ENCODE data around the gene APRT.

Gene APRT

GRCh38 chr16:88805340-88805715 lies 6.4 kb downstream of the APRT start:
- ChIA-PET POLR2A (no interaction called here), CTCF (interaction anchor here (1.0 to 1.5 kb wide), 3 partner anchors 11 to 60 kb away, joined by 3 read pairs; no protein-coding TSS in a partner anchor)
- no peak for TF ChIP-seq CTCF (IDR thresholded peaks at IDR 0.05; ENCODE audit: control extremely low read depth, extremely low read depth, low read depth, missing control alignments)
- no peak for DNase-seq (ENCODE audit: extremely low spot score)

DNA sequence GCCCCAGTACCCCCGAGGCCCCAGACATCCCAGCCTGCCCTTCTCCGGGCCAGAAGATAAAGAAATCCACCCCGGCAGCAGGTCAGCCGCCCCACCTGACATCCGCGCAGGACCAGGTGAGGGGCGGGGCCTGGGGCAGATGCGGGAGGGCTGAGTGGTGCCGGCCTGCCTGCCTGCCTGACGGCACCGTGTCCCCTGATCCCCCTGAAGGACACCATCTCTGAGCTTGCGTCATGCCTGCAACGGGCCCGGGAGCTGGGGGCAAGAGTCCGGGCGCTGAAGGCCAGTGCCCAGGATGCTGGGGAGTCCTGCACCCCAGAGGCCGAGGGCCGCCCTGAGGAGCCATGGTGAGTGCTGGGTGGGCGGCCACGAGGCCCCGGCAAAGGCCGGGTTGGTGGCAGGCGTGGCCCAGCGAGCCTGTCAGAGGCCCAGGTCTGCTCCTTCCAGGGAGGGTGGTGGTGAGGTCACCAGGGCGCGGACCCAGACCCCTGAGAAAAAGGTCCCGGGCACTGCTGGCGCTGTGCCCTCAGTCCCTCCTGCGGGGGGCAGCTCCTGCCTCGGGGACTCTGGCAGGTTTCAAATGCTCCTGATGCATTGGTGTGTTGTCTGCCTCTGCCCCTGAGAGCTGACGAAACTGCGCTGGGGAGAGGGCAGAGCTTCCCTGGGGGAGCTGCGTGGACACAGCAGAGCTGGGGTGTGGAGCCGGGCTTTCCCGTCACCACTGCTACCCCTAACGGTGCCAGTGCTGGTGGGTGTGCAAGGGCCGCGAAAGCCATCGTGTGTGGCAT lies 7.0 kb downstream of the APRT start:
- TF ChIP-seq CTCF (IDR thresholded peaks at IDR 0.05; ENCODE audit: control extremely low read depth, extremely low read depth, low read depth, missing control alignments): no peak
- peak; percentile 41 for DNase-seq (ENCODE audit: extremely low spot score)
- ChIA-PET POLR2A (no interaction called here), CTCF (interaction anchor here (1.0 to 1.5 kb wide), 3 partner anchors 12 to 59 kb away, joined by 3 read pairs; no protein-coding TSS in a partner anchor)

DNA sequence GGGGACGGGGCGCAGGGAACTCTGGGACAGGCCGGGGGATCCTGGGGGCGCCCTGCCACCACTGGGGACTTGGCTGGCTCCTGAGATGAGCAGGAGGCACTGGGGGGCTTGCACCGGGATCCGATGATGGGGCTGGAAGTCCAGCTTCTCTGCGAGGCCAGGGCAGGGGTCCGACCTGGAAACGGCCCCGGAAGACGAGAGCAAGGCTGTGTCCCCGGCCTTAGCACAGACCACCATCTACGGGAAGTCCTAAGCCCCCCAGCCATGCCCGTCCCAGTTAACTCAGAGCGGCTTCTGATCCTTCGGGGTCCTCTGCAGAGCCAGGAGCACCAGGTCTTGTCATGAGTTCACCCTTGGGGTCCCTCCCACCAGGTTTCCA lies 7.6 kb downstream of the APRT start:
- CTCF ChIA-PET: interaction anchor here (1.5 kb wide), 1 partner anchor 11 kb away, joined by 3 read pairs; no protein-coding TSS in a partner anchor
- no peak for DNase-seq (ENCODE audit: extremely low spot score)
- POLR2A ChIA-PET: no interaction called here
- TF ChIP-seq CTCF (IDR thresholded peaks at IDR 0.05; ENCODE audit: control extremely low read depth, extremely low read depth, low read depth, missing control alignments): no peak

- POLR2A ChIA-PET: no interaction called here
- CTCF ChIA-PET: interaction anchor here (1.0 to 1.5 kb wide), 3 partner anchors 11 to 66 kb away, joined by 3 to 6 read pairs (median 3); no protein-coding TSS in a partner anchor
- DNase-seq (ENCODE audit: extremely low spot score): peak; percentile 99
- TF ChIP-seq CTCF (IDR thresholded peaks at IDR 0.05; ENCODE audit: control extremely low read depth, extremely low read depth, low read depth, missing control alignments): no peak
These were observed 8.3 kb downstream of the APRT start, which contains the start of gene CDT1 for GRCh38 chr16:88803264-88803987. CDT1 (plus strand) TSS chr16:88803789; CDS start chr16:88803832, 43 bp downstream.

GRCh38 chr16:88800277-88800592 lies 11.5 kb downstream of the APRT start:
- TF ChIP-seq CTCF (IDR thresholded peaks at IDR 0.05; ENCODE audit: control extremely low read depth, extremely low read depth, low read depth, missing control alignments): no peak
- DNase-seq (ENCODE audit: extremely low spot score): no peak
- ChIA-PET POLR2A (no interaction called here), CTCF (interaction anchor here (1.4 to 4.1 kb wide), 5 partner anchors 11 to 63 kb away, joined by 5 to 22 read pairs (median 16); partner anchors contain the start of genes APRT and PIEZO1)

DNA sequence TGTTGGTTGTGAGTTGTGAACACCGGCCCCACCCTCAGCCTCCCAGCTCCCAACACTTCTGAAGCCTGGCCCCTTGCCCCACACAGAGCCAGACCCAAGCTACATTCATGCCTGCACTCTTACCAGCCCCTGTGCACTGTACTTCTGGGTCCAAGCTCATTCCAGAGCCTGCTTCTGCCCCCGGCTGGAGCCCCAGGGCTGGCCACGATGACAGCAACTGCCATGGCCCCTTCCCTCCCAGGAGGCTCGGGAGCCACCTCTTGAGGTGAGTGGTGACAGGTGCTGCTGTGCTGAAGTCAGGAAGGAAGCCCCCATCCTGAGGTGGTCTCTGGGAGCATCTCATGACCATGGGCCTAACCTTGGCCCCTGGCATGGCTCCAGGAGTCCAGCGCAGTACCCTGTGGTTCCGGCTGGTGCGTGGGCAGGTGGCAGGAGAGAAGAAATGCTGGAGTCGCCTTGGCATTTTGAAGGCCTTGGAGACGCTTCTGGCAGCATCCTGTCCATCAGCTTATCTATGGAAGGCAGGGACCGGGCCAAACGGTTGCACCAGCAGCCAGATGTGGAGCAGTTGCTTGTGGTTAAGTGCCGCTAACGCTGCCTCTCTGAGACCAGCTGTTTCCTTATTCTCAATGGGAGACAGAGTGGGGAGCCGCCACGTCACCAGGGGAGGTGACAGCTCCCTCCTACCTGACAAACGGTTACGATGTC lies 12.0 kb downstream of the APRT start:
- POLR2A ChIA-PET: no interaction called here
- TF ChIP-seq CTCF (IDR thresholded peaks at IDR 0.05; ENCODE audit: control extremely low read depth, extremely low read depth, low read depth, missing control alignments): no peak
- CTCF ChIA-PET: interaction anchor here (3.2 to 4.1 kb wide), 4 partner anchors 12 to 62 kb away, joined by 15 to 22 read pairs (median 18); partner anchors contain the start of genes APRT and PIEZO1

More for the DNA sequence above, 12.0 kb downstream of the APRT start:
- DNase-seq (ENCODE audit: extremely low spot score): no peak

Measured in GM10248 (cell line).